Germinal center (tissue), 1 donor: ENCODE results near the gene ABCC3.

Experiments
- DNase-seq: peaks from one replicate; pipeline ENCODE4 v3.0.0; 2012; ENCODE audit warnings: mixed read lengths, low spot score

ABCC3 gene

GRCh38 chr17:50642722-50643656 is 8.3 kb downstream of the ABCC3 start:
- DNase-seq, result no peak

DNA sequence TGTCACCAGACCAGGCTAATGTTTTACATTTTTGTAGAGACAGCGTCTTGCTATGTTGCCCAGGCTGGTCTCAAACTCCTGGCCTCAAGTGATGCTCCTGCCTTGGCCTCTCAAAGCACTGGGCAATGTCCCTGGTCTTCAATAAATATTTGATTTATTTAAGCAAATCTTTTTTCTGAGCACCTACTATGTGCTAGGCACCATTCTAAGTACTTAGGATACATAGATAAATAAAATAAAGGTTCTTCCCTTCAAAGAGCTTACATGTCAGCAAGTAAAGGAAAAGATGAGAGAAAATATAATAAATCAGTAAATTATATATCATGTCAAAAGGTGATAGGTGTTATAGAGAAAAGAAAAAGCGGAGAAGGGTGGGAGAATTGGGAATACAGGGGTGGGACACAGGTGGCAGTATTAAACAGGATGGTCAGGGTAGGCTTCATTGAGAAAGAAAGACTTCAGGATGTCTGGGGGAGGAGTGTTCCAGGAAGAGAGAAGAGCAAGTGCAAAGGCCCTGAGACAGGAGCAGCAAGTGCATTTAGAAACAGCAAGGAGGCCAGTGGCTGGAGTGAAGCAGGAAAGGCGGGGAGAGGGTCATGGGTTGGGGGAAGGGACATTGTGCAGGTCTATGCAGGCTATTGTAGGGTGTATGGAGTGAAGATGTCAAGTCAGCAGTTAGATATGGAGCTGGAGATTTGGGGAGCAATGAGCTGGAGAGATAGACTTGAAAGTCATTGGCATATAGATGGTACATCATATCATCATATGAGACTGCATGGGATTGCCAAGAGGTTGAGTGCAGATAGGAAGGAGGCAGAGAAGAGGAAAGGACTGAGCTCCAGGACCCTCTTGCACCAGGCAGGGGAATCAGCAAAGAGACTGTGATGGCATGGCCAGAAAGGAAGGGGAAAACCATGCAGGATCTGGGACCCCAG is 11.3 kb downstream of the ABCC3 start:
- DNase-seq, result no peak

DNA sequence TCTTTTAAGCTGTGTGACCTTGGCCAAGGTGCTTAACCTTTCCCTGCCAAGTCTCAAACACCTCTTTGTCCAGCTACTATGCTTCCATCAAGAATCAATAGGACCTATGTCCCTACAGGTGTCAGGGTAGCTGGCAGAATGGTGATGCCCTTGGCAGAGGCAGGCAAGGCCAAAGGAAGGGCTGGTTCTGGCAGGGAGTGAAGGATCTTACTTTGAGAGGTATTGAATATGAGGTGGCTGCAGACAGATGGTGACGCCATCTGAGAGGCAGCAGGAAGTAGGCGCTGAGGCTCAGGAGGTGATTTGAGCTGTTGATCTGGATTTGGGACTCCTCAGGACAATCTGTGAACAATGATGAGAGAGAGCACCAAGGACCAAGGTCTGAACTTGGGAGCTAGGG is 12.5 kb downstream of the ABCC3 start:
- no peak for DNase-seq

GRCh38 chr17:50649042-50649908 is 14.6 kb downstream of the ABCC3 start:
- DNase-seq, result no peak

DNA sequence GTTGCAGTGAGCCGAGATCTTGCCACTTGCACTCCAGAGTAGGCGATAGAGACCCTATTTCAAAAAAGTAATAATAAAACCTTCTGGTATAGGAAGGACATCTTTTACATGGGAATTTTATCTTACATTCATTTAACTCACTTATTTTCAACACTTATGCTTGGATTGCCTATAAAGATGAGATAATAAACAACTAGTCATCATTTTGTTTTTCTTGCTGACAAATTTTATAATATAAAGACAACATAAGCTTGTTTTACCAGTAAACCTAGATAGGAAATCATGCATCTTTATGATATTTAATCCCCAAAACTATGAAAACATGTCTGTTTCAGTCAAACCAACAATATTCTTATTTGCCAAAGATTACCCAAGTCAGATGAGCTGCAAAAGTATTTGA is 17.0 kb downstream of the ABCC3 start:
- no peak for DNase-seq

DNA sequence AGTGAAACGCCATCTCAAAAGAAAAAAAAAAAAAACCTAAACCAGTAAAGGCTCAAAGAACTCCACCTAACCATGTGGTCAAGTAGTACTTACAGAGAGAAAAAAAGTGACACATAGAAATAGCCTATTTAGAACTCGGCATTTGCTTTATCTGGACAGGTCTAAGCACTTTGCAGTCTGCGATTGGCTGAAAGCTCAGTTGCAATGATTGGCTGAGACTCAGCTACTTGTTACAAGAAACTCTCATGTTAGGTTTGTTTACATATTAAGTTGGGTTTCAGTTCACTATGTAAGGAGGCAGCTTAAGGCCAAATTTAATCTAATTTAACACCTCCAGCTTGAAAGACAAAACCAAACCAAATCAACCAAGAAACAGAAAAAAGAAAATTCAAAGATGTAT is 19.1 kb downstream of the ABCC3 start:
- DNase-seq, result no peak

GRCh38 chr17:50656509-50656908 is 21.8 kb downstream of the ABCC3 start:
- DNase-seq, result no peak

- DNase-seq, result no peak
Measured at GRCh38 chr17:50657054-50657453, 22.4 kb downstream of the ABCC3 start.

- DNase-seq, result no peak
Measured at GRCh38 chr17:50657627-50658026, 22.9 kb downstream of the ABCC3 start.

GRCh38 chr17:50658616-50659015 is 23.9 kb downstream of the ABCC3 start:
- no peak for DNase-seq

GRCh38 chr17:50659179-50659578 is 24.5 kb downstream of the ABCC3 start:
- DNase-seq, result no peak

DNA sequence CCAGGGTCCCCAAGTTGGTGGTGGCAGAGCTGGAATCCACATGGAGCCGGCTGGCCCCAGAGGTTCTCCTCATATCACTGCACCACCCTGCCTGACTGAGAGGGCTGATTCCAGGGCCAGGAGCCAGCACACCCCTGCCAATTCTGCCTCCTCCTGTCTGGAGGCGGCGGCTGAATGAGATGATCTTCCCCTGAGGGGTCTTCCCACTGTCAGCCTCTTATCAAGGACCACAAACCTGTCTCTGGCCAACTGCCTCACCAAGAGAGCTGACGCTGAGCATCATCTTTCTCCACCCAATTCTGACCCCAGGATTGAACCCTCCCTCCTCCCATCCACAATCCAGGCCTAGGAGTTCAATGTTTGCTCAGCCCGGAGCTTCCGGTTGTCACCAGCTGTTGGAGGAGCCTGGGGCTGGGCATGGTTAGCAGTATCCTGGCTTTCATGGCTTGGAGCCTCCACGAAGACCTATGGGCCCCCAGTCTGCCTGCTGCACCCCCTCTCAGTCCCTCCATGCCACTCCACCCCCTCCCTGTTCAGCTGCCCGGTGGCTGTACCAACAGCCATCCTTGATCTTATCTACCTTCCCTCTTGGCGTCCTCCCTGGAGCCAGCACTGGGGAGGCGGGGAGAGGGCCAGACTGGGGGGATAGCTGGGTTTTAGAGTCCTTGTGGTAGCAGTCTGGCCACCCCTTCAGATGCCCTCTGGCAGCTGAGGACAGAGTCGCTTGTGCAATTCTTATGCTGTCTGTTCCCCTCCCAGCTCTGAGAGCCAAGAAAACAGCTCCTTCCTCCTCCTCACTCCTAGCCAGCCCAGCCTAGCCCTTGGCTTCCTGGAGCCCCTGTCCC is 25.6 kb downstream of the ABCC3 start:
- DNase-seq, result no peak

DNA sequence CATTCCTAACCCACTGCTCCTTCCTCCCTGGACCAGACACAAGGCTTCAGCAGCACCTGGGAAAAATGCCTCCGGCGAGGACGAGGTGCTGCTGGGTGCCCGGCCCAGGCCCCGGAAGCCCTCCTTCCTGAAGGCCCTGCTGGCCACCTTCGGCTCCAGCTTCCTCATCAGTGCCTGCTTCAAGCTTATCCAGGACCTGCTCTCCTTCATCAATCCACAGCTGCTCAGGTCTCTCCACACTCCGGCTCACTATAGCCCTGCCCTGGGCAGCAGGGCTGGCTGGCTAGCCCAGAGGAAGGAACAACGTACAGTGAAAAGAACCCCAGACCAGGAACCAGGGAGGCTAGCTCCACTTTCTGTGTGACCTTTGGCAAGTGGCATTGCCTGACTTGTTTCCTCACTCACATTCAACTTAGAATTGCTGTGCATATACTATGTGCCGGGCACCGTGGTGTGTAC is 26.2 kb downstream of the ABCC3 start:
- DNase-seq, result no peak

GRCh38 chr17:50661348-50661747 is 26.7 kb downstream of the ABCC3 start:
- no peak for DNase-seq

DNA sequence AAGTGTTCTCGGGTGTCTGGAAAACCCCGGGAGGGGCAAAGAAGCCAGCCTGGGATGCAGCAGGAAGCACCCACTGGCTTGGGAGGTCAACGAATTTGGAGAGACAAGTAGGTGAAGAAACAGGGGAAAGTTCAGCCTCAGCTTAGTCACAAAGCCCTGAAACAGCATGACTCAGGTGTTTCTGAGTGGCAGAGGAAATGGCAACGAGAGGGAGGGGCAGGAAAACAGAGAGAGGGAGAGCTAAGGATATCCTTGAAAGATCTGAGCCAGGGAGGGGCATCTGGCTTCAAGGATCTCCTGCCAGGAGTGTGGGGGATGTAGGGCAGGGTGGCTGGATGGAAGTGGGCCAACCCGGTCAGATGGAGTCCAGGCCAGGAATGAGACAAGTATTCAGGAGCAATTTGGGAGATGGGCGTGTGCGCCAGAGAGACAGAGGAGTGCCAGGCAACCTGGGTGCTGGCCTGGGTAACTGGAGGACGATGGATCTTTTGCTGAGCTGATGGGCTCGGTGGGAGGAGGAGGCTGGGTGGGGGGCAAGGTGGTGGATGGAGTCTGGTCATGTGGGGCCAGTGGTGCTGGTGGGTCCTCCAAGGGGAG is 27.2 kb downstream of the ABCC3 start:
- DNase-seq, result no peak

GRCh38 chr17:50662632-50663225 is 28.0 kb downstream of the ABCC3 start:
- DNase-seq, result no peak

- no peak for DNase-seq
Measured at GRCh38 chr17:50663812-50664374, 29.2 kb downstream of the ABCC3 start.

- no peak for DNase-seq
Measured at GRCh38 chr17:50664788-50665458, 30.2 kb downstream of the ABCC3 start.

- no peak for DNase-seq
Measured at GRCh38 chr17:50665838-50666237, 31.2 kb downstream of the ABCC3 start.
